HG03521 (cell line): Measurements from ENCODE around the gene COG8.
A peak's percentile ranks its signal among the peaks of the same experiment; 100 is the strongest.
"Not testable (repeated sequence)": the region's sequence is repeated elsewhere in the genome, so short reads cannot be mapped to it uniquely, and the experiment has no call there.

ENCODE experiments used
- ATAC-seq: cut with Tn5 transposase; IDR thresholded peaks from one replicate; pipeline ENCODE4 v1.9.1; 2021; ENCODE audit warnings: mild to moderate bottlenecking, moderate library complexity; ENCODE audit not compliant: unreplicated experiment

COG8 gene

DNA sequence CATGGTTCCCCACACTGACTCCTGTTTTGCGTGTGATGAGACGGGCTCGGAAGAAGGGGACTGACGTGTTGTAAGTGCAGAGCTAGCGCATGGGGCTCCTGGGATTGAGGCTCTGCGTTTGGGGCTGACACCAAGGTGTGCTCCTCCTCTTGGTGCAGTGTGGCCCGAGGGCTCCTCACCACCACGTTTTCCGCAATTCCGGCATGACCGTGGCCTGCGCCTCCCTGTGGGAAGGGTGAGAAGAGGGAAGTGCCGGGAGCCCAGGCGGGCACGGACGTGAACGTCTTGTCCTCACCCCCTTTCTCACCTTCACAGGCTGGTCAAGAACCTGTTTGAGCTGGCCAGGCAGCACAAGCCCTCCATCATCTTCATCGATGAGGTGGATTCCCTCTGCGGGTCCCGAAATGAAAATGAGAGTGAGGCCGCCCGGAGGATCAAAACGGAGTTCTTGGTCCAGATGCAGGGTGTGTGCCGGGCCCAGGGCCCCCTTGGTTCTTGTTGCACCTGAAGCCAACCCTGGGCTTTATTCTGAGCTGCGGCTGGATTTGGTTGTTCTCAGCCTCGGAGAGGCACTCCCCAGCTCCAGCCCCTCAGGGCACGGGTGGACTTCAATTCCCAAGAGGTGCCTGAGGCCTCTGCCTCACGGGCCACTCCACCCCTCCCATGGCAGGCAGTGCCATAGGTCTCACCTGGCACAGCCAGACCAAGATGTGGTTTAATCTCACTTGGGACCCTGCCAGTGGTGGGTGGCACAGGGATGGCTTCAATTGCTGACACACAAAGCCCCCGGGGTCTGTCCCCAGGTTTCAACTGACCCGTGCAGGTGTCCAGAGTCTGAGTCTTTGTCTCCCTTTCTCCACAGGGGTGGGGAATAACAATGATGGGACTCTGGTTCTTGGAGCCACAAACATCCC, 19.3 kb downstream of the COG8 start:
- ATAC-seq = no peak

DNA sequence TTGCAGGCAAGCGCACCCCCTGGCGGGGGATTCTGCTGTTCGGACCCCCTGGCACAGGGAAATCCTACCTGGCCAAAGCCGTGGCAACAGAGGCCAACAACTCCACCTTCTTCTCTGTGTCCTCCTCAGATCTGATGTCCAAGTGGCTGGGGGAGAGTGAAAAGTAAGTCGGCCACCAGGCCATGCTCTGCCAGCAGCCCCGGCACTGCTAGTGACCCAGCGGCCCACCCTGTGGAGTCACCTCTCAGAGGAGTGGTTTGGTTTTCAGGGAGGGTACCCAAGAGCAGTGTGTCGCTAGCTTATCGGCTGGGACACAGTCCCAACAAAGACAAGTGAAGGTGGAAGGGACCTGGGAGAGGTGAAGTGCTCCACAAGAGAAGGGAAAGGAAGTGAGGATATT, 20.0 kb downstream of the COG8 start:
- no peak for ATAC-seq

DNA sequence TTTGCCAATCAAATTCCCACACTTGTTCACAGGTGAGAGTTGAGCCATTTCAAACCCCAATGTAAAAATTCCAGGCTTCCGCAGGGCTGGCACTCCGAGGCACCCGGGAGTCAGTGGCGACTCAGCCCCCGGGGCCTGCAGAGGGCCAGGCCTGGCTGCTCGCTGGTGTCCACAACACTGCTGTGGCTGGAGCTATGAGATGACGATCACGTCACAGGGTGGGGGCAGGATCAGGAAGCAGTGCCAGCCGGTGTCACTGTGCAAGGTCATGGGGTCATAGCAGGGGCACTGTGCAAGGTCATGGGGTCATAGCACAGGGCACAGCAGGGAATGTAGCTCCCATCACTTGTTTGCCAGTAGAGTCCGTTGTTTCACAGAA, 20.5 kb downstream of the COG8 start:
- ATAC-seq = no peak

DNA sequence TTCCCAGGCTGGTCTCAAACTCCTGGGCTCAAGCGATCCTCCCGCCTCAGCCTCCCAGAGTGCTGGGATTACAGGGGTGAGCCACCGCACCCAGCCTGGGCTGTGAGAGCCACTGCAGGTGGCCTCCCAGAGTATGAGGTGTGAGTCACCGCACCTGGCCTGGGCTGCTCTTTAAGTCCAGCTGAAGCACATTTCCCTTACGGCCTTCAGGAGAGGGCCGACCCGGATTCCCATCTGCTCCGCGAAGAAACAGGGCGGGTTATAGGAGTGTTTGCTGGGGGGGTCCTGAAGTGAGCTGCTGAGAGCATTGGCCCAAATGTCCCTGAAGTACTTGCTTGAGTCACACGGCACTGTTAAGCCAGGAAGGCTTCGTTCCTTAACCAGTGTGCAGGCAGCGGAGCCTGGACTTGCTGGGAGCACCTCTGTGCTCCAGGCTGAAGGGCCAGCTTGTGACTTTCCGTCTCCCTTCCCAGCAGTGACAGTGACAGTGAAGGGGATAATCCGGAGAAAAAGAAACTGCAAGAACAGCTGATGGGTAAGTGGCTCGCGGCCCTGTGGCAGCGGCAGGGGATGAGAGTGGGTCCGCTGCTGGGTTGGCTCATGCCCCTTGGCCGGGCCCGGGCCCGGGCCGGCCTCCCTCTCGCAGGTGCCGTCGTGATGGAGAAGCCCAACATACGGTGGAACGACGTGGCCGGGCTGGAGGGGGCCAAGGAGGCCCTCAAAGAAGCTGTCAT, 21.0 kb downstream of the COG8 start:
- ATAC-seq = no peak

DNA sequence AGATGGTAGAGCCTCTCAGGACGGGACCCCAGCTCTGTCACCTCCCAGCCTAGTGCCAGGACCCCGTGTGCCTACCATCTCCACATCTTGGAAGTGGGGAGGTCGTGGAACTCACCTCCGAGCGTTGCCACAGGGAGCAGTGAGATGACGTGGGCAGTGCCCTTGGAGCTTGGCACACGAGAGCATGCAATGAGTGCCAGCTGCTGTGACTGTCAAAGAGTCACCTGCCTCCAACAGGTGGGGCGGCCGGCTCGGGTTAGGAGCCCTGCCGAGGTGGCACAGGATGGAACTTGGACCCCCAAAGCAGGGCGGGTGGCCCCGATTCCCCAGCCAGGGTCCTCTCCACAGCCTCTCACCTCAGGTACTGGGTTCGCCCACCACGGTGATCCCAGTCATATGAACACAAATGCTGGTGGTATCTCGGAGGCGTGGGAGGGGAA, 22.7 kb downstream of the COG8 start:
- ATAC-seq = no peak

DNA sequence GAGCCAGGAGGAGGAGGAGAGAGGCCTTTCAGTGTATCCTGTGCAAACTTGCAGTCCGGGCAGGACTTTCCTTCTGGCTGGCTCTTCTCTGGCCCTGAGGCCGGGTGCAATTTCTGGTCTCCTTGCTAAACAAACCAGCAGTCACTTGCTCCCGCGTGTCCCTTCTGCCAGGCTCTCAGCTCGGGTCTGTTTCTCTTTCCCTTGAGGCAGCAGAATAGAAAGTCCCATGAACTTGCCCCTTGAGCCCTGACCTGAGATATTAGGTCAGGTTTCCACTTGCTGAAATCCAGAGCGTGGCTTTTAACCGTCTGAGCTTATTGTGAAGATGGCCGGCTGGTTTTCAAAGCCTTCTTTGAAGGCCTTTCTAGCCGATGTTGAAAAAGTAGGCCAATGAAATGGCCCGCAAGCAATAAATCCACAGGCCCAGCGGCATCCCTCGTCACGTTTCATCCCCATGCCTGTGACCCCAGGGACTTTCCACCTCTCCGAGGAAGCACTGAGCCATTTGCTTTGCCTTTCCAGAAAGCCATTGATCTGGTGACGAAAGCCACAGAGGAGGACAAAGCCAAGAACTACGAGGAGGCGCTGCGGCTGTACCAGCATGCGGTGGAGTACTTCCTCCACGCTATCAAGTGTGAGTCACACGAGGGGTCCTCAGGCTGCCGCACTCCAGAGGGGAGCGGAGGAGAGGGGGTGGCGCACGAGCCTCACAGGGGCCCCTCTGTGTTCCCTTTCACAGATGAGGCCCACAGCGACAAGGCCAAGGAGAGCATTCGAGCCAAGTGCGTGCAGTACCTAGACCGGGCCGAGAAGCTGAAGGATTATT, 23.7 kb downstream of the COG8 start:
- ATAC-seq = no peak

DNA sequence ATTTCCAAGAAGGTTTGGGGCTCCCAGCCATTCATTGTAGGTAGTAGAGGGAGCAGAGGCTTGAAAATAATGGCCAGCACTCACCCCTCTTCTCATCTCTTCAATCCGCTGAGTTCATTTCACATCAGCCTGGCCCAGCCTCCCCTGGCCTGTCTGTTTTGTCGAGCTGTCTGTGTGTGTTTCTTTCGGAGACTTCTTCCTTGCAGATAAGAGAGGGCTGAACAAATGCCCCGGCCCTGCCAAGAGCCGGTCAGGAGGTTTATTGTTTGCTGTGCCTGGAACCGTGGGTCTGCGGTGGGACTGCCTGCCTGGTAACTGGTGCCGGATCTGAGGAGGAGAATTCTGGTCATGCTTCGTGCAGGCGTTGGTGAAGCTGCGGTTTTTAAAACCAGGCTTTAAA, 24.8 kb downstream of the COG8 start:
- no peak for ATAC-seq

DNA sequence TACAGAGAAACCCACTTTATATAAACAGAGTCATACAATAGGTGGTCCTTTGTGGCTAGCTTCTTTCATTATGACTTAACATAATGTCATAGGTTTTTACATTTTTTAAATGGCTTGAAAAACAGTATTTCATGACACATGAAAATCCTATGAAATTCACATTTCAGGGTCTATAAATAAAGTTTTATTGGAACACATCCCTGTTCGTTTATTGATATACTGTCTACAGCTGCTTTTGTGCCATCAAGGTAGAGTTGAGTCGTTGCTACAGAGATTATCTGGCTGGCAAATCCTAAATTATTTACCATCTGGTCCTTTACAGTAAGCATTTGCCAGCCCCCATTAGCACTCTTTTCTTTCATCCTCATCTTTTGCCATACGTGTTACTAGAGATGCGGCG, 25.9 kb downstream of the COG8 start:
- no peak for ATAC-seq

DNA sequence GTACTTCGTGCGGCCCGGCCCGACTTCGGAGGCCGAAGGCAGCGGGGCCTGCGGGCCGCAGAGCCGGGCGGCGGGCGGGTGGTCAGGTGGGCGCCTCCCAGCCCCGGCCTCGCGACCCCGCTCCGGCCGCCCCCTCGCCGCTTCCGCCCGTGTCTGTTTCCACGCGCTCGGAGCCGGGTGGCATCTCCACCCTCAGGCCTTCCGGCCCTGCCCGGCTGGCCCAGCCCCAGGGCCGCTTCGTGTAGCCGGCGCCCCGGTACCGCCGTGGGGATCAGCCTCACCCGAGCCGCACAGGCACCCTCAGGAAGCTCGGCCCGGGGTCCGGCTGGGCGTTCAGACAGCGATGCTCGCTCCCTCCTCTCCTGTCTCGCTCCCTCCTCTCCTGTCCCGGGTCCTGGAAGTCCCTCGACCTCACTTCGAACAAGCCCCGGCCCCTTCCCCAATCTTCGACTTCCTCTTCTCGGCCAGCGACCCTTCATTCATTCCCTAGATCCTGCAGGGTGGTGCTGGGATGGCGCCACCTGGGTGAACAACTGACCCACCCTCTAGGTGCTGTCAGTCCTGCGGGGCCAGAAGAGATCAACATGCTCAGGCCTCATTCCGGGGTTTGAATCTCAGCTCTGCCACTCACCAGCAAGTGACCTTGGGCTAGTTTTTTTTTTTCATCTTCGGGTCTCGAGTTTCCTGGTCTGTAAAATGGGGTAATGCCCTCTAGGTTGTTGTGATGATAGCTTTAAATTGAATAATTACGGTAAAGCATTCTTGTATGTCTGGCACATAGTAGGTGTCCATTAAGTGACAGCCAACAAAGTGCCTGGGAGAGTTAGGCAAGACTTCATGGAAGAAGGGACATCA, 27.6 kb downstream of the COG8 start:
- ATAC-seq = peak; percentile 37

DNA sequence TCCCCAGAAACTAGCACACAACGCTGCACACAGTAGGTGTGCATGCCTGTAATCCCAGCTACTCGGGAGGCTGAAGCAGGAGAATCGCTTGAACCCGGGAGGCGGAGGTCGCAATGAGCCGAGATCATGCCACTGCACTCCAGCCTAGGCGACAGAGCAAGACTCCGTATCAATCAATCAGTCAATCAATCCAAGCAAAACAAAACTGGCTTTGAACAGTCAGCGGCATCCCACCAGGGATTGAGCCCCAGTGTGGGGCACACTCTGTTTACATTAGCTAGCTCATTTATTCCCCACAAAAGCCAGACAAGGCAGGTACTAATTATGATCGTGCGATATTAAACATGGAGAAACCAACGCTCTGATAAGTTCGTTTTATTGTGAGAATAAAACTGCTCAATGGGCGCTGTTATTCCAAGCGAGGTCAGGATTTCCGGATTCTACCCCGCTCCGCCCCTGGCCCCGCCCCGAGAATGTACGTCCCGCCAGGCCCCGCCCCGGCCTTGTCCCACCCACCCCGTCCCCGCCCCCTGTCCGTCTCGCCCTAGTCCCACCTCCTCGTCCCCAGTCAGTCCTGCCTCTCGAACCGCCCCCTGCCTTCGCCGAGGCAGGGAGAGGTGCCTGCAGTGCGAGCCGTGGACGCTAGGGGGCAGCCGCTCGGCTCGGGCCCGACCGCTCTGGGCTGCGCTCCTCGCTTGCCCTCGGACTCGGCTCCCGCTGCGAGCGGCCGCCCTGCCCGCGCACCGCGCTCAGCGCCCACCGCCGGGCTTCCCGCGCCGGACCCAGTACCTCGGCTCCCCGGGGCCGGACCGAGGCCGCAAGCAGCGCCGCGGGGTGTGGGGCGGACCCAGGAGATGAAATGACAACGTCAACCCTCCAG, 28.5 kb downstream of the COG8 start, which contains the start of gene VPS4A:
TSS of gene VPS4A (plus strand) at position 698 of the 880 bp plus-strand sequence. CDS start at position 860, 162 bp downstream.
- peak; percentile 91 for ATAC-seq

DNA sequence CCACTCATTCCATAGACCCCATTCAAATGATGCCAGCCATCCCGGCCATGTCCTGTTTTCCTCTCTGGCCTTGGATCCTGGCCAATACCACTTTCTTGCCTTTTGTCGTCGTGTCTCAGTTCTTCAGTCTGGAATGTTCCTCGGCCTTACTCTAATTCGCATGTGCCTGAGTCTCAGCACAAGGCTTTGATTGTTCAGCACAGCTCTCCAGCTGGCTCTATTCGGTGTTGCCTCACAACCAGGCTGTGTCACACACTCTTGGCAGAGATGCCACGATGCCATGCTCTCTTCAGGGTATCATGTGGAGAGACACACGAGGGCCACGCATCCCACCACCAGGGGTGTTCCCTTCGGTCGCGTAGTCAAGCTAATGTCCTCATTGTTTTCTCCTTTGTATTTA, 30.0 kb downstream of the COG8 start:
- no peak for ATAC-seq

DNA sequence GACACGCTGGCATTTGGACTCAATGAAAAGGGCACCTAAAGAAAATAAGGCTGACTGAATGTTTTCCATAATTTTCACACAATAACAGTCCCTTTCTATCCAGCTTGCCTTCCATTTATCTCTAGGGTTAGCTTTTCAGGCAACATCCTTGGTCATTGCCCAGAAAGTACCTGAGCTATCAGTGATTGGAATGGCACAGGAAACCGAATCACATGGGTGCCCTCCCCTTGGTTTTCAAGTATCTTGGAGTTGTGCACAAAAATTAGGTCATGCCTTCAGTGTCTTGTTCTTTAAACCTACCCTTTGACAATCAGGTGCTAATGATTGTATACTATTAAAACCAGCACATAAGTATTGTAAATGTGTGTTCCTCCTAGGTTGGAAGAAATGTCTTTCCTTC, 31.5 kb downstream of the COG8 start:
- ATAC-seq = no peak

DNA sequence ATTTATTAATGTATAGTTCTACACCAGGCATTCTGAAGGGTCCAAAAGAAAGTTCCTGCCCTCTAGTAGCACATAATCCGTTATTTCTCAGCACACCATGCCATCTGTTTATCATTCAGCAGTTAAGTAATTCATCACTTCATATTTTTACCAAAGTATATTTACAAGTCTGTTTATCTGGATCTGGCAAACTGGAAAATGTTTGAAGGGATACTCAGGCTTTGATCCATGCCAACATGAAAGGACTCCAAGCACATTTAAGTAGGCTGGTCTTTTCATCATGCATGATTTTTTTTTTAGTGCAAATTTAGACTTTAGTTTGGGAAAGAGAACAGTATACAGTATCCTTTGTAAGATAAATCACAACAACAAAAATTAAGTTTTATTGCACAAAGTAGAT, 32.3 kb downstream of the COG8 start:
- ATAC-seq = no peak

DNA sequence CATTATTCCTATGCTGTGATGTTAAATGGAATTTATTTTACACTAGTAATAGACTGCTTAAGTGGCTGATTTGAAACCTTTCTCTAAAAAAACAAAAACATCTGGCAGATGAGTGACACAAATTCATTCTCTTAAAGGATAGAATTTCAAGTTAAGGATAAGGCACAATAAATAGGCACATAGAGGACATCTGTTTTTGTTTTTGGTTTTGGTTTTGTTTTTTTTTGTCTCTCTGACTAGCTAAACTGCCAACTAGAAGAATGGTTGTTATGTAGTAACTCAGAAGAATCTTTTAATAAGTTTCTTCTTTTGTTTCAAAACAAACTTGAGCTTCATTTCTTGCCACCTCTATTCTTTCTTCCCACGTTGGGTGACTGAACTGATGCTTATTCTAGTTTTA, 33.3 kb downstream of the COG8 start:
- no peak for ATAC-seq

DNA sequence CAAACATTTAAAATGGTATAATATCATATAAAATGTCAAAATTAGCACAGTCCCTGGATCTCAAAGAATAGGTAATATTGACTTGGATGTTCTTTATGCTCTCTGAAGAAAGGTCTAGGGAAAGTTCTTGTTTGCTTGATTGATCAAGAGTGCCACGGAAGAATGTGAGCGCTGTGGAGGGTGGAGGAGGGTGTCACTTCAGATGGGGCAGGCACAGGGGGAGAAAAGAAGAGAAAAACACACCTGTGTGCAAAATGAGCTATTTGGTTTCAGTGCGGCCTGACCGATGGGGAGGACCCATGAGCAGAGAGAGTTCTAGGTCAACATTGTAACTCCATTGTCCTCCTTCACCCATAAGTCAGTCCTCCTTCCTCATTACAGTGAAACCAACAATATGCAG, 37.1 kb downstream of the COG8 start:
- no peak for ATAC-seq

DNA sequence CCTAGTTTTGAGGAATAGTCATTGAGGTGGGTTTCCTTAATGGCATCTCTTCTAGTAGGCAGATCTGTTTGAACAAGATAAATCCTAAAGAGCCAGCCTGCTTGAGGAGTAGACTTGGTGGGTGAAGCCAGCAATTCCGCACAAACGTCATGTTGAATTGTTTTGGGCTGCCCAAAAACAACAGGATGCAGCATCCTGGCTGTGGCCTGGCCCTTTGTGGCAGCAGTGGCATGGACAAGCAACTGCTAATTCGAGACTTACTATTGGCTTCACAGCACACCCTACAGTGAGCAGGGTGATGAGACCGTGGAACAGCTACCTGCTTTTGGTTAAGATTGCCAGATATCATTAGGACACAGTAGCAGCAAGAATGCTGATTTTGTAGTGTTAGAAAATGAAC, 37.5 kb downstream of the COG8 start:
- ATAC-seq = no peak

DNA sequence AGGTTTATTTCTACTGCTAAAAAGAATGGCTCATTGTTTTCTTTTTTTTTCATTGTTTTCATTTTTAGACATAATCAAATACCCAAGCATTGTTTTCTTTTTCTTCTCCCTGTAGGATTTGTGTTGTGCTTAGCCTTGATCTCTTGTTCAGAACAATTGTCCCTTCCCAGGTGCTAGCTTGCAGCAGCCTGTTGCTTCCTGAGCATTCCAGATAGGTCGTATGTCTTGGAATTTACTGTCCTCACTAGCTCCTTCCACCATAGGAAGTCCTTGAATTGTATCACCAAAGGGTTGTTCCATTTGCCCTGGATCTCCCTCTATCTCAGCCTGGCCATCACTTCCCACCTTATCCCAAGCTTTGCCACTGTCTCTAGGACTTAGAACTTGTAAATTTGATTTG, 38.2 kb downstream of the COG8 start:
- no peak for ATAC-seq

DNA sequence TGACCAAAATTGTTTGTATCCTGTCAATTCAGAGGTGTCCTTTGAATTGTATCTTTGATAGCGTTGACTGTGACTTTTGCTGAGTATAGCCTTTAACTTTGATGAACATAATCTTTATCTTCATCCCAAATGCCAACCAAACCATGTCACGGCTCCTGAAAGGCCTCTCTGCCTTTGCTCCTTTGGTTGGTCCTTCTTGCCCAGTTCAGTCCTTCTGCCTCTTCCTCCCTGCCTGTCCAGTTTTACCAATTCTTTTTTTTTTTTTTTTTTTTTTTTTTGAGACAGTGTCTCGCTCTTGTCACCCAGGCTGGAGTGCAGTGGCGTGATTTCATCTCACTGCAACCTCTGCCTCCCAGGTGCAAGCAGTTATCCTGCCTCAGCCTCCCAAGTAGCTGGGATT, 41.1 kb downstream of the COG8 start:
- ATAC-seq = no peak

DNA sequence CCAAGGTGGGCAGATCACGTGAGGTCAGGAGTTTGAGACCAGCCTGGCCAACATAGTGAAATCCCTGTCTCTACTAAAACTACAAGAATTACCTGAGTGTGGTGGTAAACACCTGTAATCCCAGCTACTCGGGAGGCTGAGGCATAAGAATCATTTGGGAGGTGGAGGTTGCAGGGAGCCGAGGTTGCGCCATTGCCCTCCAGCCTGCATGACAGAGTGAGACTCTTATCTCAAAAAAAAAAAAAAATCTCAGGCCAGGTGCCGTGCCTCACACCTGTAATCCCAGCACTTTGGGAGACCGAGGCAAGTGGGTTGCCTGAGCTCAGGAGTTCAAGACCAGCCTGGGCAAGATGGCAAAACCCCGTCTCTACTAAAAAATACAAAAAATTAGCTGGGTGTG, 42.6 kb downstream of the COG8 start:
- not testable (repeated sequence) for ATAC-seq
